HG02852 (cell line): ENCODE measurements around the gene FLAD1.

Source experiments
- ATAC-seq: cut with Tn5 transposase; IDR thresholded peaks from one replicate; pipeline ENCODE4 v1.9.1; 2021; ENCODE audit warnings: mild to moderate bottlenecking, moderate library complexity; ENCODE audit not compliant: unreplicated experiment

Gene FLAD1

DNA sequence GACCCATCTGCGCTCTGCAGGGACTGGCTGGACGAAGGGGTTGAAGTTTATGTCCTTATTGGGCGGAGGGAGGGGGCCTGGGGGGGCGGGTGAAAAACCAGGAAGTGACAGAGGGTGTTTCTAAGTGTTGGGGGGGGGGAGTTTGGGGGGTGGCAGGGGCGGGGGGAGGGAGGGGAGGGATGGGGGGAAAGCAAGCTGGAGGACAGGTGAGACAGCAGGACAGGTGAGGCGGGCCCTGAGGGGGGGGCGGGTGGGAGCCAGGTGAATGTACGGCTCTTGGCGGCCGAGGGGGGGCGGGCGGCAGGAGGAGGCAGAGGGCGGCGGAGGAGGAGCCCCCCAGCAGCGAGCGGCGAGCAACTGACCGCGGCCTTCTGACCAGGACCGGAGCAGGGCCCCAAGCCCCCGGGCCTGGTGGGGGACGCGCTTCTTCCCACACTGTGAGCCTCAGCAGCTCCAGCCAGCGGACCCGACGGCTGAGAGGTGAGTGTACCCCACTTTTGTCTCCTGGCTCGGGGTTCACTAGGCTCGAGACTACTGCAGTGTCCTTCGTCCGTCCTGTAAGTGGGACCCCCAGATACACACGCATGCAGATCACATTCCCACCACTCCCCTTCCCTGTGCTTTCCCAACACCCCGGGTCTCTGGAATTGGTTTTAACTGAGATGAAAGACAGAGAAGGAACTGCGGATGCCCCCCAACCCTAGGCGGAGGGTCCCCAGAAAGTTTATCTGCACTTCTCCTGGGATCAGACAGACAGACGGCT, 19.5 kb downstream of the FLAD1 start, which contains the start of gene ZBTB7B:
TSS of gene ZBTB7B (plus strand) at position 339 of the 763 bp plus-strand sequence. CDS start 11,859 bp downstream, outside the sequence.
- ATAC-seq: no peak

DNA sequence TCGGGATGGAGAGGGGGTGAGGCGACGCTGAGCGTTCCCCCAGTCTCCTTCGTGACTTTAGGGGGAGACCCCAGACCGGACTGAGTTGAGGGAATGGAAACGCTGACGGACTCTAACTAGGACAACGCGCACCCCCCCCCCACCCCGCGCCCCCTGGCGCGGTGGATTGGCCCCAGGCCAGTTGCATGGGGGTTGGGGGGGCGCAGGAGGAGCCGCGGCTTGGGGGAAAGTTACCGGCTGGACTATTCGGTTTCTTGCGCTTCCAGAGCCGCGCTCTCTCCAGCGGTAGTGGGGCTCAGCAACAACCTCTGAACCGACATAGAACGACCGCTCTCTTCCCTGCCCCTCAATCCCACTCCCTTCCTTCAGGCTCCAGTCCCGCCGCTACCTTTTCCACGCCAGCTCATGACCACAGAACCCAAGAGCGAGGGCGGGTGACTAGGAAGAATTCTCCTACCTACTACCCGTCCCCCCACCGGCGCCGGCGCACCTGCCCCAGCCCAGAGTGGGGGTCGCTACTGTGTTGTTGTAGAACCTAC, 20.2 kb downstream of the FLAD1 start:
- no peak for ATAC-seq

DNA sequence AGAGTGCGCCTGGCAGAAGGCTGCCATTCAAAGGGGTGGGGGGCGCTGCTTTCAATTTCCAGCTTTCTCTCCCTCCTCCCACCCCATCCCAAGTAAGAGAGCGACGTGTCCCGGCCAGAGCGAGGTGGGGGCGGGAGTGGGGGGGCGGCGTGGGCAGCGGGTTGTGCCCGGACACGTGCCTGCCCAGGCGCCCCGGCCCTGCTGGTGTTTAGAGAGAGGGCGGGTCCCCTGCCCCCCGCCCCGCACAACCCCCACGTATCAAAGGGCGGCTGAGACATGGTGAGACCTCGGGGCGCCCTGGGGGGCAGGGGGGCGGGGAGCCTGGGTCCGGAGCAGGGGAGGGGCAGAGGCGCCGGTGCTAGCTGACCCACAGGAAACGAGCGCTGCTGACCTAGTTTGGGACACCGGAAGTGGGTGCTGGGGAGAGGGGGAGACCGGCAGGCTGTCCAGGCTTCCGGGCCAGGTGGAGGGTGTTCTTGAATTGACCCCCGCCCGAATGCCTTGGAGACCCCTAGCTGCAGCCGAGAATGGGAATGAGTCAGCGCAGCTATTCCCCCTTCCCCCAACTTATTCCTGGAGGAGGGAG, 20.7 kb downstream of the FLAD1 start:
- ATAC-seq: no peak

DNA sequence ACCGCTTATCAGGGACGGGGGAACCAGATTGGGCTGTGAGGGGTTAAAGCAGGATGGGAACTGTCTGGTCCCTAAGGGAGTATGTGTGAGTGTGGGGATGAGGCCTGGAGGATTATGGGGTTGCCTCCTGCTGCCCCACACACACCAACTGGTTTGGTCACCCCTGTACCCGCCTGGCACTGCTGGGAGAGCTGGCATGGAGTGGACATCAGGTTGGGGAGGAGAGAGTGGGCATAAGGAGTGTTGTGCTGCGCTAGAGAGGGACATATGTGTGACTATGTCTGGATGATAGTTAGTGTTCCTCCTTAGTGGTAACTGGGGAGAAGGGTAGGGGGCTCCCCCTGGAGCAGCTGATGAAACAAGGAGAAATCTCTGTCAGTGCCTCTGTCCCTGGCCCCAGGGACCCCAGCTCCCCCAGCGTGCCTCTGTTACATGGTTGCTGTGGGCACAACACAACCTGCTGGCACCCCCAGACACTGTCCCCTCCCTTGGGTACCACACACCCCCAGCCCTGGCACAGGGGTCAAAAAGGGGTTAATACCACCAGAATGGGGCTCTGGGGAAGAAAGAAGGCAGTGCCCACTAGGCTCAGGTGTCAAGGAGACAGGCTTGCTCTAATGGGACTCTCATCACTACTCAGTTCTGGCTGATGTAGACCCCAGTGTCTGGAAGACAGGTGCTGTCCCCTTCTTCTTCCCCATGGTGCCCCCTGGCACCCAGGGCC, 21.4 kb downstream of the FLAD1 start:
- no peak for ATAC-seq

DNA sequence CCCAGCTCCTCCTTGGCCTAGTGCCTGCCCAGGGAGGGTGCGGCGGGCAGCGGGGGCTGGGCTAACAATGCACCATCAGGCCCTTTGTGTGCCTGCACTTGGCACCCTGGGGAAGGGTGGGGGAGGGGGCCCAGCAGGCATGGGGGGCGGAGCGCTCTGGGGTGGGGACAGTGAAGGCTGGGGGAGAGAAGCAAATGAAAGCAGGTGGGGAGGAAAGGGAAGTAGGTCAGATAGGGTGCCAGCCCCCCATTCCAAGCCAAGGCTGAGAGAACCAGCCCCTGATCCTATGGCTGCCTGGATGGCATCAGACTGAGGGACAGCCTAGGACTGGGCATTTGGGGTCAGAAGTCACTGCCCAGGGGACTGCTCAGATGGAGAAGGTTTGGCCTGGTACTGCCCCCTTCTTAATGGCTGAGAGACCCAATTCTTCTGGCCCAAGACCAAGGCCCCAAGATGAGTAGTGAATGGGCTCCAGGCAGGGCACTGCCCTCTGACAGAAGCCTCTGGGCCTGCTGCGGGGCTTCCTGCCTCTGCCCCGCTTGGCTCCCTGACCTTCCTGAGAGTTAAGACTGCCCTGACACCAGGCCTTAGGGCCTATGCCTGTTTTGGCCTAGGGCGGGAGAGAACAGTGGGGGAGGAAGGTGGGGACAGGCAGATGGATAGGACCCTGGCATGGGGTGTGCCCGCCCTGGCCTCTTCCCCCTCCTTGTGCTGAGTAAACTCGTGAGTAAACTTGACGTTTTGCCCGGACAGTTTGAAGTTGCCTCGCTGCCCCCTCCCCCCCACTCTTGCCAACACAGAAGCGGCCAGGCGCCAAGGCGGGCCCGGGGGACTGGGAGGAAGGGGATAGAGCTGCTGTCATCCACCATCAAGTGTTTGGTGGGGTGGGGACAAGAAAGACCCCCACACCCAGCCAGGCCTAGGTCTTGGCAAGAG, 22.2 kb downstream of the FLAD1 start:
- no peak for ATAC-seq

DNA sequence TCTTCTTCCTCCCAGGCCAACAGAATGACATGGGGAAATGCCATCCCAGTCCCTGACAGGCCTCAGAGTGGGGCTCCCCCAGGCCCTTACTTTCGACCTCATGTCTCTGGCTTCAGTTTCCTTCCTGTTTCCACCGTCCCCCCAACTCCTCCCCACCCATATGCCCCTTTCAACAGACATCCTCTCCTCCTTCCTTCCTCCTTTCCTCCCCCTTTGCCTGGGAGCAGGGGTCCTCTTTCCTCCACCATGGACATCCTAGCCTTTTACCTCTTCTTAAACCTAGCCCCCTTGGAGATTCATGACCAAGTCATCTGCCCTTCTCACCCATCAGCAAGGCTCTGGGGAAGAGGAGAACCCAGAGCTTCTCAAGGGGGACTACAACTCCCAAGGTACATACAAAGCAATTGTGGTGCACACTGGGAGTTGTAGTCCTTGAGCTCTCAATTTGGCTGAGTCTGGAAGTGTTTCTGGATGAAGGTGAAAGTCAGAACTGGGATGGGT, 23.5 kb downstream of the FLAD1 start:
- no peak for ATAC-seq

DNA sequence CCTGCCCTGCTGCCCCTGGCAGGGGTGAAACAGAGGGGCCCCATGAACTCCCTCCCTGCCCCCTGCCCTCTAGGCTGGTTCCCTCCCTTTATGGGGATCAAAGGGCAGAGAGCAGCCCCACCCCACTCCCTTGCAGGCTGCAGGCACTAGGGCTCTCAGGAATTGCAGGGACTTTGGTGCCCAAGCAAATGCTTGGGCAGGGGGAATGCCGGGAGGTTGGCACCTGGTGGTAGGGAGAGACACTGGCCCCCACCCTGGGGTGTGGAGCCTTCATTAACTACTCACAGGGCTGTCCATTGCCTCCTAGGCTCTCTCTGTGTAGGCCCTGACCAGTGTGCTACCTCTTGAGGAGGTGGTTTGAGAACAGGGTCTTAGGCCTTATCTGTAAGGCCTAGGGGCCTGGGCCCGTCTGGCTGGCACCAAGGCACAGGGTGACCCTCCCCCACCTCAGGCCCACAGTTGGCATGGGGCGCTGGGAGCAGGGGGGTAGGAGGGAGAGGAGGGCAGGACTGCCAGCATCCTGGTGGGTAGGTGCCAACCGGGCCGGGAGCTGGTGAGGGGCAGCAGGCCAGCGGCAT, 24.2 kb downstream of the FLAD1 start:
- no peak for ATAC-seq

DNA sequence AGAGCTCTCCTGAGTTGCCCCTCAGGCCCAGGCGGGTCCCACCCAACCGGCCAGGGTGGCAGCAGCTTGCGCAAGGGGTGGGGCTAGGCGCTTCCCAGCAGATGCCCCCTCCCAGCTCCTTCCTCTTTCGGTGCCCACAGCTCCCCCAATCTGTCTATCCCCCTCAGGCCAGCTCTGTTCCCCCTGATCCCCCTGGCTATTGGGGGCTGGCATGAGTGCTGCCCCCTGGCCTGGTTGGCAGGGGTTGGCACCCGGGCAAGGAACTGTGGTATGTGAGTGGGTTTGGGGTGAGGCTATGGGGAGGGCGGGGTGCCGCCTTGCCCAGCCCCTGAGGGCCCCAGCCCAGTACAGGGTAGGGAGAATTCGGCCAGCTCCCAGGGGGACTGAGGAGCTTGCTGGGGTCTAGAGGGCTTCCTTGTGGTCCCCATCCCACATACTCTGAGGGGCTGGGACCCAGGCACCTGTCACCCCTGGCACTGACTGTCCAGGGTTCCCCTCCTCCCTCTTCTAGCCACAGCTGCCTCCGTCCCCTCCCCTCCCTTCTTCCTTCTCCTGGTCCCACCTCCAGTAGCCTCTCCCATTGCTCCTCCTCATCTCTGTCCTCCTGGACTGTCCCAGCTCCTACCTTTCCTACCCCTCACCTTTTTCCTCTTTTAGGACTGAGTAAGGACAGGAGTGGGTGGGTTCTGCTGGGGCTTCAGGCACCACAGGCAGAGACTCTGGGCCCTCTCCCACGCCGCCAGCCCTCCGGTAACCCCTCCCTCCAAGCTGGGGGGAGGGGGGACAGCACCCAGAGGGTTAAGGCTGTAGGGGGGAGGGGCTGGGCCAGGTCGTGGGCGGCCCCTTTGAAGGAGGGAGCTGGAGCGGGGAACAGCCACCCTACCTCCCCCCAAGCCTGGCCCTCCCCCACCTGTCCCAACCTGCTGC, 25.1 kb downstream of the FLAD1 start:
- no peak for ATAC-seq

DNA sequence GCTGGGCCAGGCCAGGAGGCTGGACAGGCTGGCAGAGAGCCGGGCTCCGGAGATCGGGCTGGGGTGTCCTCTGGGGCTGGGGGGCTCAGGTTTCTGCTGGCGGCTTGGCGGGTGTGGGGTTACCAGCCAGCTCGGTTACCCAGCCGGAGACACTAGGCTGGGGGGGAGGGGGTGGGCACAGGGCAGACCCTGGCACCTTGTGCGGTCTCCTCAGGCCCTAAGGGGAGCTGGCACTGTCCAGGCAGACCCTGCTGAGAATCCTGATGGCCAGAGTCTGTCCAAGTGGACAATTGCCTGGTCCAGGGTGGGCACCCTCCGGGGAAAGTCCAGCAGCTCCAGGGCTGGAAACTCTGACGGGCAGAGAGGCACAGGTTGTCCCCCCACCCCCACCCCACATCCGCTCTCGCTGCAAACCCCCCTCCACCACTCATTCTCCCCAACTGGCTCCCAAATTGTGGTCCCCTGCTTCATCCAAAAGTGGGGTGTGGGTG, 26.1 kb downstream of the FLAD1 start:
- no peak for ATAC-seq

DNA sequence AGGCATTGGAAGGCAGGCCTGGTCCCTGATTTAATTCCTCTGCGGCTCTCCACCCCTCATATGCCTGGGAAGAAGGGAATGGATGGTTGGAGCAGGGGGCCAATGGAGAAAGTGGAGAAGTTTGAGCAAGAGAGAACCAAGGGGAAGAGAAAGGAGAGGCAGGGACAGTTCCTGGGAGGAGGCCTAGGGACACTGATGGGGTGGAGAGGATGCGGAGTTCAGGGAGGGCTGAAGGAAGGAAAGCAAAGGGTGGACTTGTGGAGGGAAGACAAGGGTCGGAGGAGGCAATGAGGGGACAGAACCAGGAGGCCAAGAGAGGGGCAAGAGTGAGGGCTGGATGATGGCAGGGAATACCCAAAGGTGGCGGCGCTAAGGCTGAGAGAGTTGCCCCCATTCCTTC, 26.6 kb downstream of the FLAD1 start:
- no peak for ATAC-seq

DNA sequence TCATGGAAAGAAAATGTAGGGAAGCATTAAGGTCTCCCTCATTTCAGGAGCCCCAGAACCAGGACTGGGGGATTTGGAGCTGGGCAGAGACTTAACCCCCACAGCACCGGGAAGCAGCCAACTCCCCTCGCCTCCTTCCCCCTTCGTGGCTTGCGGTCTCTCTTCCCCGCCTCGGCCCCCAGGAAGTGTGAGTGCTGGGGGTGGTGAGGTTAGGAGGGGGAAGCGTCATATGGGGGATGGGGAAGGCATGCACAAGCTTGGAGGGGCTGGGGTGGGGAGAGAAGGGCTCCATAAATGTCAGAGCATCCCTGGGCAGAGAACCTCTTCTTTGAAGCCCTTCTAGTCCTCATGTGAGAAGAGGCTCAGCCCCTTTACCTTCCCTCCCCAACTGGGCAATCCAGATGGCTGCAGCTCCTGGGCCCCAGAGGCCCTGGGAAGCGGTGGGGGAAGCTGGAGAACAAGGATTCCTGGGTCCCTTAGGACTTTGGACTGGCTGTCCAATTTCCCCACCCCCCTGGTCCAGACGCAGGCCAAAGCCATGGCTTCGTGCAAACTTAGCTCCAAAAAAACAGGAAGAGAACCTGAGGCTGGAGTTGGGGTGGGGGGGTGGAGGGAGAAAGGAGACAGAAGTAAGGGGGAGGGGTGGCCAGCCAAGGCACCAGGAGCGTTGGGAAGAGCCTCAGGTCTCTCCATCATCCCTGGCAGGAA, 27.2 kb downstream of the FLAD1 start:
- no peak for ATAC-seq

DNA sequence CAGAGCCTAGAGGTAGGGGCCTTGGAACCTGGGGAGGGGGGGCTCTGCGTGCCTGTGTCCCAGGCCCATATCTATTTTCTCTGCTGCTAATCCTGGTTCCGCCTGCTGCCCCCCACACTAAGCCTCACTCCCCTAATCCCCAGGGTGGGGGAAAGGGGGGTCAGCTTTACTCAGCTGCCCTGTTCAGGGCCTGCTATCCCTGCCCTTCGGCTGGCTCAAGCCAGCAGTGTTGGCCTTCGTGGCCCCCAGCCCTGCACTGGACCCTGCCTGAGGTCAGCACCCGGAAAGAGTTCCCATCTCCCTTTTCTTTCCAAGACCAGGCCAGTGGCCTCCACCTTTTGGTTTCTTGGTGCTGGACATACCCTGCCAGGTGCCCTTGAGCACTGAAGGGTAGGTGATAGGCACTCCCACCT, 27.9 kb downstream of the FLAD1 start:
- no peak for ATAC-seq

DNA sequence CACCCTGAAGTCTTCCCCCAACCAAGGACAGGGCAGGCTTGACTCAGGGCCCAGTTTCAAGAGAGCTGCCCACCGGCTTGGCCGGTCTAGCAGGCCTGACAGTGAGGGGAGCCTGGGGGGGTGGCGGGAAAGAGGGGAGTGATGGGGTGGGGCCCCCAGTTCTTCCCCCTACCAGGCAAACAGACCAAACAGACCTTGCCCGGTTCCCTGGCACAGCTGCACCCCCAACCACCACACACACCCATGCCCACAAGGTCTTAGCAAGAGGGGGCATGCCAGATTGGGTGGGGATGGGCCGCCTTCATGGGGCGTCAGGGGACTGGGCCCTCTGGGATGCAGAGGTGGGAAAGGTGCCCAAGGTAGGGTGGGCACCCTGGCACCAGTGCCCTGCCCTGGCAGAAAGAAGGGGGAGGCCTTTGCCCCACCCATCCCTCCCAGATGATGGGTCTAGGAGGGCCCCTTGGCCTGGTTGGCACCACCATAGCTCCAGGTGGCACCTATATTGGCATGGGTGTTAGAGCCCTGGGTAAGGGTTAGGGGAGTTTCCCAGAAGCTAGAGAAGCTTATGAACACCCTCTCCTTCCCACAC, 28.4 kb downstream of the FLAD1 start:
- ATAC-seq: no peak

DNA sequence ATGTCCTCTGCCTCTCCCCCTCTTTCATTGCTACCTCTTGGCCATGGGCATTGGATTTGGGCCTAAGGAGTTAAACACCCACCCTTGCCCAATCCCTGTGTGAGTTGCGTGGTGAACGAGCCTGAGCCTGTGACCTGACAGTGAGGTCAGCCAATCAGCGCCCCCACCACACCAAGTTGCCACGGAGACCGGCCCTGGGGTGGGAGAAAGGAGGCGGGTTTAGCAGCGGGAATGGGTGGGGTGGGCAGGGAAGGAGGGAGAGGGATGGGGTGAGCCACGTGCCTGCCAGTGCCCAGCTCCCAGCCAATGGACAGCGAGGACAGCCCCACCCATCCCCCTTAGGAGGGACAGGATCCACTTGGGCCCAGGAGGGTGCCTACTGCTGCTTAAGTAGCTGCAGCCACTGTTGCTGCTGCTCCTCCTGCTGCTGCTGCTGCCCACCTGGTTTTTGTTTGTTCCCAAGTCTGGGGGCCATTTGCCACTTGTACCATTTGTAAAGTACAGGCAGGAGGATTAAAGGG, 28.9 kb downstream of the FLAD1 start:
- ATAC-seq: no peak

DNA sequence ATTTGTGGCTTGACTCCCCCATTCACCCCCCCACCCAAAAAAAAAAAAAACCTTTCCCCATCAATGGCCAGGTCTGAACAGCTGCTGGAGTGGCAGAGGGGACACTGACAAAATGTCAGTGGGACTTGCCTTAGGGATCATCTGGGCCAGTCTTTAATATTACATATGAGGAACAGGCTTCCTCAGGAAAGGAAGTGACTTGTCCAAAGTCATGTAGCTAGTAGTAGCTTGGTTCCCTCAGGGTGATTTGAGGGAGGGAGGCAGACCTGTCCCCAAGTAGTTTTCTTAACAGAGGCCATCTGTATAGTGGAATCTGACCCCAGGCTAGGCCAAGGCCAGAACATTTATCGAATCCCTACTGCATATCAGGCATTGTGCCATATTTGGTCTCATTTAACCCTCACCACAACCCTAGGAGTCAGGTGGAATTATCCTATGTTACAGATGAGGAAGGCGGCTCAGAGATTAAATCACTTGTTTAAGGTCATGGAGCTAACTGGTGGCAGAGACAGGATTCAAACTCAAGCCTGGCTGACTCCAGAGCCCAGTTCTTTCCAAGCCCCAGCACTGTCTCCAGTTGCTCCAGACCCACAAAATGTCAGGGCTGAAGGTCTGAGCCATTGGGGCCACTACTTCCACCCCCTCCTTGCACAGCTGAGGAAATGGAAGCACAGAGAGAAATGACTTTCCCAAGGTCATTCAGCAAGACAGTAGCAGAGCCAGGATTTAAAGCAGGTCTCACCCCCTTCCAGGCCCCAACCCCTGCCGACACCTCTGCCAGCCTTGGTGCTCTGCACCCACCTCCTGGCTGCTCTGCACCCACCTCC, 29.8 kb downstream of the FLAD1 start:
- ATAC-seq: no peak

DNA sequence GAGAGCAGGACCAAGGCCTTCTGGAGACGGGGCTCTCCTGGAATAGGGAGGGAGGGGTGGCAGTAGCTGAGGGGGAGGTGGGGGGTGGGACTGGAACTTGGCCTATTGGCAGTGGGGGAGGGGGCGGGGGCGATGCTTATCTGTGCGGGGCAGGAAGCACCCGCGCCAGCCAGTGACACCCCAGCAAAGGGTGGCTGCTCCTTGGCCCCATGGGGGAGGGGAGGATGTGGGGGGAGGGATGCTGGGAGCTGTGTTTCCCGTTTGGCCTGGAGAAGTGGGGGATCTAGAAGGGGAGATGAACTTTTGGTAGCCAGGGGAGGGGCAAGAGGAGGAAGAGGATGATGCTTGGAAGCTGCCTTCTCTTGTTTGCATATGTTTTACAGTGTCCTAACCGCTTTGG, 30.5 kb downstream of the FLAD1 start:
- no peak for ATAC-seq
